ENCODE results near the gene ADORA1.

- TF ChIP-seq CTCF (IDR thresholded peaks at IDR 0.05): no peak
- no peak for TF ChIP-seq POLR2A (IDR thresholded peaks at IDR 0.05)
Measured at GRCh38 chr1:203158960-203159665, 31.6 kb downstream of the ADORA1 start.

Data from transverse colon (tissue), 3 donors.